C4-2B (cell line): Measurements from ENCODE around the gene TRIO.

Experiments
- H3K27ac ChIP-seq: fragments of 450-650 bp; 2 replicates; pipeline ENCODE4 v1.5.1; 2017
- CTCF ChIP-seq: fragments of 450-650 bp; conservative IDR thresholded peaks from 2 replicates; pipeline ENCODE4 v1.5.1; 2017; ENCODE audit warnings: mild to moderate bottlenecking
- ZFX ChIP-seq: fragments of 450-650 bp; IDR thresholded peaks from 2 replicates; pipeline ENCODE4 v1.6.1; 2017

The TRIO gene

GRCh38 chr5:14148483-14148882 is 5.3 kb downstream of the TRIO start:
- TF ChIP-seq ZFX (no peak), CTCF (no peak)
- H3K27ac ChIP-seq = no peak overlapping the region

GRCh38 chr5:14148890-14149671 is 5.9 kb downstream of the TRIO start:
- TF ChIP-seq CTCF (no peak), ZFX (no peak)
- H3K27ac ChIP-seq = no peak overlapping the region

- no peak overlapping the region for H3K27ac ChIP-seq
- TF ChIP-seq ZFX = no peak
- no peak for TF ChIP-seq CTCF
Measured at GRCh38 chr5:14149672-14150274, 6.6 kb downstream of the TRIO start.

- TF ChIP-seq CTCF (no peak), ZFX (no peak)
- H3K27ac ChIP-seq = no peak overlapping the region
Measured at GRCh38 chr5:14151416-14151815, 8.3 kb downstream of the TRIO start.

GRCh38 chr5:14153071-14153864 is 10.1 kb downstream of the TRIO start:
- H3K27ac ChIP-seq = no peak overlapping the region
- TF ChIP-seq CTCF = no peak
- TF ChIP-seq ZFX = no peak

- no peak for TF ChIP-seq CTCF
- no peak for TF ChIP-seq ZFX
- H3K27ac ChIP-seq = no peak overlapping the region
Measured at GRCh38 chr5:14153932-14154731, 11.0 kb downstream of the TRIO start.
